H7 (cell line): Measurements from ENCODE around the gene ZNF107. TPM values are rescaled to one million over a fixed set of nuclear protein-coding genes. Genes with fewer than 3 reads are reported as not detected.
"Not testable (repeated sequence)": the region's sequence is repeated elsewhere in the genome, so short reads cannot be mapped to it uniquely, and the experiment has no call there.

Source experiments
- DNase-seq: peaks from one replicate; pipeline ENCODE4 v3.0.0; 2012
- H3K27me3 ChIP-seq: 2 replicates; pipeline ENCODE4 v1.6.0; 2011; ENCODE audit warnings: mild to moderate bottlenecking, low read length; ENCODE audit not compliant: control insufficient read depth, insufficient read depth
- H3K36me3 ChIP-seq: replicated peaks from 2 replicates; pipeline ENCODE4 v1.5.1; 2011; ENCODE audit warnings: low read length; ENCODE audit not compliant: control insufficient read depth, insufficient read depth
- H3K4me3 ChIP-seq: 2 replicates; pipeline ENCODE4 v1.5.1; 2011; ENCODE audit warnings: low read depth, mild to moderate bottlenecking, control low read depth, low read length, moderate library complexity; ENCODE audit not compliant: insufficient read depth
- total RNA-seq: library from RNA; depleted of rRNA; stranded (reverse); fragments of >200 nt; shearing (Covaris generic); gene quantifications from 2 replicates; pipeline ENCODE4 v1.2.3, GENCODE V29; 2014; rRNA removed

Gene ZNF107
- total RNA-seq, 1 experiment from 2014 or later: not detected

- Histone ChIP-seq H3K4me3 (no peak overlapping the region), H3K36me3 (no peaks in the 10 kb centered on the region), H3K27me3 (no peaks in the 10 kb centered on the region)
- peak; percentile 10 for DNase-seq
These were observed 70.6 kb downstream of the ZNF107 start for GRCh38 chr7:64736575-64736974.

- H3K27me3 ChIP-seq, H3K4me3 ChIP-seq, DNase-seq, H3K36me3 ChIP-seq: not testable (repeated sequence)
These were observed 72.5 kb downstream of the ZNF107 start for GRCh38 chr7:64738403-64738802.

- not testable (repeated sequence) for H3K36me3 ChIP-seq, H3K27me3 ChIP-seq, DNase-seq, H3K4me3 ChIP-seq
These were observed 73.0 kb downstream of the ZNF107 start for GRCh38 chr7:64738953-64739352.

- Histone ChIP-seq H3K36me3 (no peaks in the 10 kb centered on the region), H3K4me3 (no peak overlapping the region), H3K27me3 (no peaks in the 10 kb centered on the region)
- no peak for DNase-seq
These were observed 78.7 kb downstream of the ZNF107 start for GRCh38 chr7:64744680-64745079.

GRCh38 chr7:64747802-64748201, 81.9 kb downstream of the ZNF107 start:
- no peak overlapping the region for H3K4me3 ChIP-seq
- no peak for DNase-seq
- H3K36me3 ChIP-seq: no peaks in the 10 kb centered on the region
- no peaks in the 10 kb centered on the region for H3K27me3 ChIP-seq

GRCh38 chr7:64753032-64753431, 87.1 kb downstream of the ZNF107 start:
- H3K27me3 ChIP-seq: no peaks in the 10 kb centered on the region
- DNase-seq: no peak
- H3K4me3 ChIP-seq: no peak overlapping the region

GRCh38 chr7:64755865-64756264, 89.9 kb downstream of the ZNF107 start:
- DNase-seq: no peak
- no peak overlapping the region for H3K4me3 ChIP-seq
- H3K36me3 ChIP-seq: no peaks in the 10 kb centered on the region
- no peaks in the 10 kb centered on the region for H3K27me3 ChIP-seq

More at GRCh38 chr7:64753032-64753431, 87.1 kb downstream of the ZNF107 start:
- H3K36me3 ChIP-seq: no peaks in the 10 kb centered on the region

GRCh38 chr7:64758151-64758550, 92.2 kb downstream of the ZNF107 start:
- DNase-seq: no peak
- Histone ChIP-seq H3K4me3 (no peak overlapping the region), H3K27me3 (no peaks in the 10 kb centered on the region), H3K36me3 (no peaks in the 10 kb centered on the region)

Other genes starting within 250 kb of the ZNF107 start
- not detected in 2 replicates for gene ZNF680, start 103.1 kb upstream of the ZNF107 start, total RNA-seq
- gene ZNF138, start 128.3 kb downstream of the ZNF107 start, total RNA-seq: 0.35 and 0.81 TPM in 2 replicates
- 0.97 and 3.9 TPM in 2 replicates for gene ZNF273, start 237.1 kb downstream of the ZNF107 start, total RNA-seq